Ramos (cell line): ENCODE measurements around the gene LPCAT3.

Experiments used
- in situ Hi-C: fragments of 300-500 bp; cut with MboI; formaldehyde crosslinking; loops from one replicate; pipeline ENCODE4 v1.14.3; 2022; ENCODE audit warnings: low sequenced_read_pairs; ENCODE audit not compliant: unreplicated experiment

The LPCAT3 gene

DNA sequence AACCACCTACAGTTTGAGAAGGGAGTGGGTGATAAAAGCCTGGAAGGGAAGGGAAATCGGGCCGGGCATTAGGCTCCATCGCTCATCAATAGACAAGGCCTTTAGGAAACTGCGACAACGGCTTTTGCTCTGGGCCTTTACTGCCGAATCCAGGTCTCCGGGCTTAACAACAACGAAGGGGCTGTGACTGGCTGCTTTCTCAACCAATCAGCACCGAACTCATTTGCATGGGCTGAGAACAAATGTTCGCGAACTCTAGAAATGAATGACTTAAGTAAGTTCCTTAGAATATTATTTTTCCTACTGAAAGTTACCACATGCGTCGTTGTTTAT lies 74.9 kb downstream of the LPCAT3 start:
- in situ Hi-C loops: no loop called here

DNA sequence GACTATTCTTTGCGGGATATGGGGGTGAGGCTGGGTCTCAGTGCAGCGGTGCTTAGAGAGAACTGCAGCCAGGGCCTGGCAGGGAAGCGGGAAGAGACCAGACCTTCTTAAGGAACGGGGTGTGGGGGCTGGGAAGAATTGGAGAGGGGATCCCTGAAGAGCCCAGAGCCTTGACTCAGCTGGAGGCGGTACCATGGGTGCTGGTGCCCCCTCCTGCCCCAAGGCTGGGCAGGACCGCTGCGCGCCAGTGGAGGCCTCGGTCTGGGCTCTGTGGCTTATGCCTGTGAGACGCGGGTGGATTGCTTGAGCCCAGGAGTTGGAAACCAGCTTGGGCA lies 76.0 kb downstream of the LPCAT3 start:
- in situ Hi-C loops: no loop called here

DNA sequence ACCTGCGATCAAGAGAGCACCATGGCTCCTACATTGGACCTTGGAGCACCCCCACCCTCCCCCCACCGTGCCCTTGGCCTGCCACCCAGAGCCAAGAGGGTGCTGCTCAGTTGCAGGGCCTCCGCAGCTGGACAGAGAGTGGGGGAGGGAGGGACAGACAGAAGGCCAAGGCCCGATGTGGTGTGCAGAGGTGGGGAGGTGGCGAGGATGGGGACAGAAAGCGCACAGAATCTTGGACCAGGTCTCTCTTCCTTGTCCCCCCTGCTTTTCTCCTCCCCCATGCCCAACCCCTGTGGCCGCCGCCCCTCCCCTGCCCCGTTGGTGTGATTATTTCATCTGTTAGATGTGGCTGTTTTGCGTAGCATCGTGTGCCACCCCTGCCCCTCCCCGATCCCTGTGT lies 76.5 kb downstream of the LPCAT3 start:
- in situ Hi-C loops: no loop called here

DNA sequence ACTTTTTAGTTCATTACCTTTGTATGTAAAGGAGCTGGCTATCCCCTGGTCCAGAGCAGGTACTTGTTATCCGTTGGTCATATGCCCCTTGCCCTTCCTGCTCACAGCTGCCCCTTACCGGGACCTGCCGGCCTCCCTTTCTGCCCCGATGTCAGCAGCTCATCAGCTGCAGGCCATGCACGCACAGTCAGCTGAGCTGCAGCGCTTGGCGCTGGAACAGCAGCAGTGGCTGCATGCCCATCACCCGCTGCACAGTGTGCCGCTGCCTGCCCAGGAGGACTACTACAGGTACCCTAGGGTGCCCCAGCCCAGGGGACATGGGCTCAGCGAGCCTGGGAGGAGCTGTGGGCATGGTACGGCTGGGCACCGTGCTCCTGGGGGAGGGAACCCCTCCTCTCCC lies 77.0 kb downstream of the LPCAT3 start:
- in situ Hi-C loops: no loop called here

DNA sequence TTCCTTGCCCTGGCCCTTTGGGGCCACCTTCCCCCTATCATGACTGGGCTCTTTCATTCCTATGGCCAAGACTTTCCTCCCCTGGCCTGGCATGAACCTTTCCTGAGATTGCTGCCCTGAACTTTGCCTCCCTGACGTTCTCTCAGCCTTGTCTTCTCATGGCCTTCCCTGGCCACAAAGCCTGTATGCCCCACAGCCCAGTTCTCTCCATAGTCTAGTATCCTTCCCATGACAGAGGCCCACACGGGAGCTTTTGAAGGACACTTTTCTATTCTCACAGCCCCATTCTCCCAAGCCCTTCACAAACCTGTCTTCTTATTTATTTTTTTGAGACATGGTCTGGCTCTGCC lies 79.1 kb downstream of the LPCAT3 start:
- in situ Hi-C loops: no loop called here

DNA sequence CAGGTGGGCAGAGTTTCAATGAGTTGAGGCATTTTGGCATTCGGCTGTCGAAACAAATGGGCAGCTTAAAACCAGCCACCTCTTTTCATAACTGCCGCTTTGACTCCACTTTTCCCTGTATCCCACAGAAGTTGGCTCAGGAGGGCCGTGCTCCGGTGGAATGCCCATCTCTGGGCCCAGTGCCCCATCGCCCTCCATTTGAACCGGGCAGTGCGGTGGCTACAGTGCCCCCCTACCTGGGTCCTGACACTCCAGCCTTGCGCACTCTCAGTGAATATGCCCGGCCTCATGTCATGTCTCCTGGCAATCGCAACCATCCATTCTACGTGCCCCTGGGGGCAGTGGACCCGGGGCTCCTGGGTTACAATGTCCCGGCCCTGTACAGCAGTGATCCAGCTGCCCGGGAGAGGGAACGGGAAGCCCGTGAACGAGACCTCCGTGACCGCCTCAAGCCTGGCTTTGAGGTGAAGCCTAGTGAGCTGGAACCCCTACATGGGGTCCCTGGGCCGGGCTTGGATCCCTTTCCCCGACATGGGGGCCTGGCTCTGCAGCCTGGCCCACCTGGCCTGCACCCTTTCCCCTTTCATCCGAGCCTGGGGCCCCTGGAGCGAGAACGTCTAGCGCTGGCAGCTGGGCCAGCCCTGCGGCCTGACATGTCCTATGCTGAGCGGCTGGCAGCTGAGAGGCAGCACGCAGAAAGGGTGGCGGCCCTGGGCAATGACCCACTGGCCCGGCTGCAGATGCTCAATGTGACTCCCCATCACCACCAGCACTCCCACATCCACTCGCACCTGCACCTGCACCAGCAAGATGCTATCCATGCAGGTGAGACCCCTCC lies 79.7 kb downstream of the LPCAT3 start:
- in situ Hi-C loops: no loop called here

DNA sequence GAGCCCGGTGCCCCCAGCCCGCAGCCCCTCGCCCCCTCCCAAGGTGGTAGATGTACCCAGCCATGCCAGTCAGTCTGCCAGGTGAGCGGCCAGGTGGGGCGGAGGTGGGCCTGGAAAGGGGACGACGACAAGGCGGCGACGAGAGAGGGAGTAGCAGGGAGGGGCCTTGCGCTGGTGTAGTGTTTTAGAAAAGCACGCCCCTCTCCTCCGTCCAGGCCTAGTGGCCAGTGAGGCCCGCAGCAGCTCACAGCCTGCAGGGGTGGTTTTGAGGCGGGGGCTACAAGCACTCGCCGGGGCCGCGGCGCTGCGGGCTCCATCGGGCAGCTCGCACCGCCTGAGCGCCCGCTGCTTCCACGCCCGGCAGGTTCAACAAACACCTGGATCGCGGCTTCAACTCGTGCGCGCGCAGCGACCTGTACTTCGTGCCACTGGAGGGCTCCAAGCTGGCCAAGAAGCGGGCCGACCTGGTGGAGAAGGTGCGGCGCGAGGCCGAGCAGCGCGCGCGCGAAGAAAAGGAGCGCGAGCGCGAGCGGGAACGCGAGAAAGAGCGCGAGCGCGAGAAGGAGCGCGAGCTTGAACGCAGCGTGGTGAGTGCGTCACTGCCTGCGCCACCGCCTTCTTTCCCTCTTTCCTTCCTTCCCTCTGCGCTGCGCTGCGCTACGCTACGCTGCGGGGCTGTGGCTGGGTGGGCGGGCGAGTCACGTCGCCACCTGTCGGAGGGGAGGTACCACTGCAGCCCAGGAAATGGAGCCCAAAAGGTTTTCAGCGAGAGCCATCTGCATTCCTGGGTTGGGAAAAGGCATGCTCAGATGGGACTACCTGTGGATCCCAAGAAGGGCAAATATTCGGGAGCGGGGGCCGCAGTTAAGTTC lies 80.6 kb downstream of the LPCAT3 start:
- in situ Hi-C loops: no loop called here

DNA sequence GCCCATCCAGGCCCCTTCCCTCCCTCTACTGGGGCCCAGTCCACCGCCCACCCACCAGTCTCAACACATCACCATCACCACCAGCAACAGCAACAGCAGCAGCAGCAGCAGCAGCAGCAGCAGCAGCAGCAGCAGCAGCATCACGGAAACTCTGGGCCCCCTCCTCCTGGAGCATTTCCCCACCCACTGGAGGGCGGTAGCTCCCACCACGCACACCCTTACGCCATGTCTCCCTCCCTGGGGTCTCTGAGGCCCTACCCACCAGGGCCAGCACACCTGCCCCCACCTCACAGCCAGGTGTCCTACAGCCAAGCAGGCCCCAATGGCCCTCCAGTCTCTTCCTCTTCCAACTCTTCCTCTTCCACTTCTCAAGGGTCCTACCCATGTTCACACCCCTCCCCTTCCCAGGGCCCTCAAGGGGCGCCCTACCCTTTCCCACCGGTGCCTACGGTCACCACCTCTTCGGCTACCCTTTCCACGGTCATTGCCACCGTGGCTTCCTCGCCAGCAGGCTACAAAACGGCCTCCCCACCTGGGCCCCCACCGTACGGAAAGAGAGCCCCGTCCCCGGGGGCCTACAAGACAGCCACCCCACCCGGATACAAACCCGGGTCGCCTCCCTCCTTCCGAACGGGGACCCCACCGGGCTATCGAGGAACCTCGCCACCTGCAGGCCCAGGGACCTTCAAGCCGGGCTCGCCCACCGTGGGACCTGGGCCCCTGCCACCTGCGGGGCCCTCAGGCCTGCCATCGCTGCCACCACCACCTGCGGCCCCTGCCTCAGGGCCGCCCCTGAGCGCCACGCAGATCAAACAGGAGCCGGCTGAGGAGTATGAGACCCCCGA lies 81.4 kb downstream of the LPCAT3 start:
- in situ Hi-C loops: no loop called here

DNA sequence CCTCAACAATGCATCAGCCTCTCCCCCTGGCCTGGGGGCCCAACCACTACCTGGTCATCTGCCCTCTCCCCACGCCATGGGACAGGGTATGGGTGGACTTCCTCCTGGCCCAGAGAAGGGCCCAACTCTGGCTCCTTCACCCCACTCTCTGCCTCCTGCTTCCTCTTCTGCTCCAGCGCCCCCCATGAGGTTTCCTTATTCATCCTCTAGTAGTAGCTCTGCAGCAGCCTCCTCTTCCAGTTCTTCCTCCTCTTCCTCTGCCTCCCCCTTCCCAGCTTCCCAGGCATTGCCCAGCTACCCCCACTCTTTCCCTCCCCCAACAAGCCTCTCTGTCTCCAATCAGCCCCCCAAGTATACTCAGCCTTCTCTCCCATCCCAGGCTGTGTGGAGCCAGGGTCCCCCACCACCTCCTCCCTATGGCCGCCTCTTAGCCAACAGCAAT lies 82.1 kb downstream of the LPCAT3 start:
- in situ Hi-C loops: no loop called here

DNA sequence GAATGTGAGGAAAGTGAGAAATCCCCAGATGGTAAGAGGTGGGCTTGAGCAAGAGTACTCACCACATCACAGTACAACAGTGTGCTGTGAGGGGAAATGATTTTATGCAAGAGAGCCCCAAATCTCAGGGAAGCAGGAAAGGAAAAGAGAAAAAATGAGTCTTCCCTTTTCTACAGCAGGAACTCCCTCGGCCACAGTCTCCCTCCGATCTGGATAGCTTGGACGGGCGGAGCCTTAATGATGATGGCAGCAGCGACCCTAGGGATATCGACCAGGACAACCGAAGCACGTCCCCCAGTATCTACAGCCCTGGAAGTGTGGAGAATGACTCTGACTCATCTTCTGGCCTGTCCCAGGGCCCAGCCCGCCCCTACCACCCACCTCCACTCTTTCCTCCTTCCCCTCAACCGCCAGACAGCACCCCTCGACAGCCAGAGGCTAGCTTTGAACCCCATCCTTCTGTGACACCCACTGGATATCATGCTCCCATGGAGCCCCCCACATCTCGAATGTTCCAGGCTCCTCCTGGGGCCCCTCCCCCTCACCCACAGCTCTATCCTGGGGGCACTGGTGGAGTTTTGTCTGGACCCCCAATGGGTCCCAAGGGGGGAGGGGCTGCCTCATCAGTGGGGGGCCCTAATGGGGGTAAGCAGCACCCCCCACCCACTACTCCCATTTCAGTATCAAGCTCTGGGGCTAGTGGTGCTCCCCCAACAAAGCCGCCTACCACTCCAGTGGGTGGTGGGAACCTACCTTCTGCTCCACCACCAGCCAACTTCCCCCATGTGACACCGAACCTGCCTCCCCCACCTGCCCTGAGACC lies 82.7 kb downstream of the LPCAT3 start:
- in situ Hi-C loops: no loop called here

DNA sequence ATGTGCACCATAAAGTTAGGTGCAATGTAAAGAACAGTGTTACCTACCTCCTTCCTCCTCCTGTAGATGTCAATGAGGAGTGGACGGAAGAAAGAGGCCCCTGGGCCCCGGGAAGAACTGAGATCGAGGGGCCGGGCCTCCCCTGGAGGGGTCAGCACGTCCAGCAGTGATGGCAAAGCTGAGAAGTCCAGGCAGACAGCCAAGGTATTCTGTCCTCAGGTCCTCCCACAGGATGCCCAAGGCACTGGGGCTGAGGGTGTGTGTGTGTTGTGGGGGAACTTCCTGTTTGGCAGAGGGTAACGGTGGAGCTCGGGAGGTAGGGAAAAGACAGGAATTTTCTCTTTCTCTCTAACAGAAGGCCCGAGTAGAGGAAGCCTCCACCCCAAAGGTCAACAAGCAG lies 84.2 kb downstream of the LPCAT3 start:
- in situ Hi-C loops: loop anchor here (5.0 kb wide), 1 partner anchor 158 kb away; the partner anchor contains the start of gene C1R

DNA sequence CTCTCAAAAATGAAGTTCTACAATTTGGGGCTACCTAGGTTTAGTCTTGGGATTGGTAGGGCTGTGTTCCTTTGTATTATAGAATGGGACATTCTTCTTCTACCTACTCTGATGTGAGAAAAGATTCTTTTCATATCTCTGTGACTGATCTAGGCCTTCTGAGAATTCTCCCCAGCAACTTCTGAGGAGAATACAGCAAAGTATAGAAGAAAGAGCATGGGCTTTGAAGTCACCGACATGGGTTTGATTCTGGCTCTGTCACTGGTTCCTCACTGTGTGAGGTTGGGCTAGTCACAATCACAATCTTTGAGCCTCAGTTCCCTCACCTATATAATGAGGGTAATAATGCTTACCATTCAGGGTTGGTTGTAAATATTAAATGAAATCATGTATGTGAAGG lies 85.5 kb downstream of the LPCAT3 start:
- in situ Hi-C loops: loop anchor here (5.0 kb wide), 1 partner anchor 160 kb away; the partner anchor contains the start of gene C1R

DNA sequence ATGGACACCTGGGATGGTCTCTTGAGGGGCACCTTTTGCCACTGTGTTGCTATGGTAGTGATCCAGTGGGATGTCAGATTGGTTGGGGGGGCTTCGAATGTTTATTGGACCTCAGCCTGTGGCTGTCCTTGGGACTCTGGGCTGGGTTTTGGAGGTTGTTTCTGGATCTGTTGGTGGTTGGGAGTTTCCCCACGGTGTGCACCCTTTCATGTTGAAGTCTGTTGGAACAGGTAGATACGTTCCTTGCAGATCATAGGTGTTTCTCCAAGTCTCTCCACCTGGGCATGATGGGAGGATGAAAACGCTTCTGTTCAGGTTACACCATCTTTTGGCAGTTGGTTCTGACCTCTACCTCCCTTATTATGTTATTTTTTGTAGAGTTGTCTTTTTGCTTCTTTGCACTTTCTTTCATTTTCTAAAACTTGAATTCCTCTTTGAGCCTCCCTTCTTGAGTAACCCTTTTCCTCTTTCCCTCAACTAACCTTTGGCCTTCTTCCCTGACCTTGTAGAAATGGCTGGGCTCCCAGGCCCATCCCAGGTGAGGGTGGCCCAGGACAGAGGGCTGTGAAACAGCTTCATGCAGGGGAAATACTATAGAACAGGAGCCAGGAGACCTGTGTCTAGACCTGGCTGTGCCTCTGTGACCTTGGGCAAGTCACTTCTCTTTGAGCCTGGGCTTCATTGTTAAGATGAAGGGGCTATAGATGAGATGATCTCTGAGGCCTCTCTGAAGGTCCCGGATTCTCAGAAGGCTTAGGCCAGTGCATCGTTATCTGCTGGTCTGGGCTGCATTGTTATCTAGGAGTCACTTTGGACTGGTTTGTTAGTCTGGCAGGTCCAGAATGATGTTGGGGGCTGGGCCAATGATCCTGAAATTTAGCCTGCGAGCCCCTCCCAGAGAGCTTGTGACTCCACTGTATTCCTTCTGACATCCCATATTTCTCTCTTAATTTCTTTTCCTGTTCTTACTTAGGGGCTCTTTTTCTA lies 88.5 kb downstream of the LPCAT3 start:
- in situ Hi-C loops: loop anchor here (5.0 kb wide), 1 partner anchor 163 kb away; the partner anchor contains the start of gene C1R

DNA sequence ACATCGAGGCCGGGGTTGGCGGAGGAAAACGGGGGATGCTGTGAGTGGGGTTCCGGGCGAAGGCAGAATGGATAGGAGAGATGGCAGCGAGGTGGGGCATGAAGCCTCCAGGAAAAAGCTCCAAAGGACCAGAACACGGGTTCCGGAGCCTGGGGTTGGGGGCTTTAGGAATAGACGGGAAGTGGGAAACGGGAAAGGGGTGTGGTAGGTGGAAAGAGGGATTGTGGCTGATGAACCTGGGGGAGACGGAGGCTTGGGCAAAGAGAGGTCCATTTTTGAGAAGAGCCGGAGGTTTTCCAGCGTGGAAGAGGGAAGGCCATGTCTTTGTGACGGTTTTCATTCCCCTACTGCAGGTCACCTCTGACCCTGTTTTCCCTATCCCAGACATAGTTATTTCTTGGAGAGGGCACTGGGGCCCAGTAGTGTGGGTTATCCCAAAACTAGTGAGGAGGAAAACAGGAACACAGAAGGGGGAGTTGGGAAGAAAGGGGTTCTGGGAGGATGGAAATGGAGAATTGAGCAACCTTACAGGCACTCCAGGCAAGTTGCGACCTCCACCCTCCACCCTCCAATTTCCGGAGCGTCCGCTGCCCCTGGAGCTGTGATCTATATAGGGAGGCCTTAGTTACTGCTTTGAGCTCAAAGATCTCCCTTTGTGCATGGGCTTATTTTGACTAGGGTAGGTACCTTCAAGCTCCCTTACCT lies 89.4 kb downstream of the LPCAT3 start:
- in situ Hi-C loops: no loop called here

DNA sequence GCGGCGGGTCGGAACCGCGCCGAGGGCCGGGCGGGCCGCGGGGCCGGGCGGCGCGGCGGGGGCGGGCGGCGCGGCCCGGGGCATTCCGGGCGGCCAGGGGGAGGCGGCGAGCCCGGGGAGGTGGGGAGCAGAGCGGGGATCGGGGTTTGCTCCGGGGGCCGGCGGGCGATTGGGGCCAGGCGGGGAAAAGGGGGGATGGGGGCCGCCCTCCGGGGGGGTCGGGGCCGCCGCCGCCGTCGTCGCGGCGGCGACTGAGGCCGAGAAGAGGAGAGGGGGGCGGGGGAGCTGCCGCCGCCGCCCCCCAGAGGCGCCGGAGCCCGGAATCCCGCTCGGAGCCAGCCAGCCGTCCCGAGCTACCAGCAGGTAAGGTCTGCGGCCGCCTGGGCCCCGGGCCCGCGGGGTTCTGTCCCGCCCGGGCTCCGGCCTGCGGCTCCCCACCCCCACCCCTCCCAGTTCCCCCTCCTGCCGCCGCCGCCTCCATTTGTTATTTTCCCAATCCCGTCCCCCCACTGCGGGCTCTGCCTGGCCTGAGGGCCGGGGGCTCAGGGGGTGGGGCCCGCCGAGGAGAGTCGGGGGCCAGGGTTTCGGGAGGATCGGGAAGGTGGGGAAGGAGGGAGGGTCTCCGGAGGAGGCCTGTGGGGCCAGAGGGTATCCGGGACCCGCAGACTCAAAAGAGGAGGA lies 90.1 kb downstream of the LPCAT3 start:
- in situ Hi-C loops: no loop called here

DNA sequence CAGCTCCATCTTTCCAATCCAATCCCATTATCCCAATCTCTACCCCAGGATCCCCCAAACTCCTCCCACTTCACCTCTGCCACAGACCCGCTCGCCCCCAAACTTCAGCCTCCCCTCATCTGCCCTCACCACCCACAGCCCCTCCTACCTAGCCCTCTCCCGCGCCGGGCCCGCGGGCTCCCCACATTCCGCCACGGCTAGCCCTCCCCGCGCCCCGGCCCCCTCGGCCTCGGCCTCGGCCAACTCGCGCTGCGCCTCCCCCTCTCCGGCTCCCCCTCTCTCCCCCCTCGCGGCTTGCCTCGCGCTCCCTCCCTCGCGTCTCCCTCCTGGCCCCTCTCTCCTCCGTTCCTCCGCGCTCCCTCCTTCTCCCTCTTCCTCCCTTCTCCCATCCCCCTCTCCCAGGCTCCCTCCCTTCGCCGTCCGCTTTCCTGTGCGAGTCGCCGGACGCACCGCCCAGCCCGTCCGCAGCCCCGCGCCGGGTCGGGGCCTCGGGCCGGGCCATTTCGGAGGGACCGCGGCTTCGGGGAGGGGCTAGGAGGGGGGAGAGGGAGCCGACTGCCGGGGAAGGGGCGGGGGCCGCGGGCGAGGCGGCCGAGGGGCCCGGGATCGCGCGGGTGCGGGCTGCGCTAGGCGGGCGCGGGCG lies 90.8 kb downstream of the LPCAT3 start, which contains the start of gene ATN1:
ATN1 (plus strand) TSS at position 581 of the 643 bp plus-strand sequence. CDS start 6,043 bp downstream, outside the sequence.
- in situ Hi-C loops: no loop called here
